CD4-positive, alpha-beta memory T cell (primary cell): Measurements from ENCODE around the gene NDFIP2. TPM values are rescaled to one million over a fixed set of nuclear protein-coding genes. Genes with fewer than 3 reads are reported as not detected.

Experiments
- CTCF ChIA-PET: fragments of 350-600 bp; sonication (Branson Sonifier 250); formaldehyde crosslinking; loops from one replicate; lab custom pipeline; 2021; ENCODE audit warnings: inconsistent platforms; ENCODE audit not compliant: partially characterized antibody; lab: Charles Lee
- POLR2A ChIA-PET: fragments of 350-600 bp; sonication (Branson Sonifier 250); formaldehyde crosslinking; loops from one replicate; lab custom pipeline; 2021; ENCODE audit not compliant: partially characterized antibody; lab: Charles Lee
- DNase-seq, 5 donors: peaks; one replicate each; pipeline versions ENCODE4 v3.0.0 to v3.0.0-alpha.2; 2020 to 2022; ENCODE audit warnings: mixed read lengths in 1 of 5
- H3K27ac ChIP-seq: one replicate; pipeline ENCODE4 v1.7.0; 2013; ENCODE audit warnings: low read depth, low read length
- H3K27me3 ChIP-seq: 2 replicates; pipeline ENCODE4 v1.7.0; 2013; ENCODE audit warnings: mild to moderate bottlenecking, low read length, moderate library complexity; ENCODE audit not compliant: insufficient read depth
- H3K36me3 ChIP-seq: 2 replicates; pipeline ENCODE4 v1.7.0; 2013; ENCODE audit warnings: mild to moderate bottlenecking, low read length, moderate library complexity; ENCODE audit not compliant: insufficient read depth
- H3K4me1 ChIP-seq: 2 replicates; pipeline ENCODE4 v1.7.0; 2013; ENCODE audit warnings: mild to moderate bottlenecking, low read length, moderate library complexity; ENCODE audit not compliant: insufficient read depth
- H3K4me3 ChIP-seq, 2 donors: one replicate each; pipeline ENCODE4 v1.7.0; 2013; ENCODE audit warnings: low read length in 2 of 2, mild to moderate bottlenecking in 1 of 2
- H3K9me3 ChIP-seq, 2 donors: one replicate each; pipeline ENCODE4 v1.7.0; 2013; ENCODE audit warnings: low read length in 2 of 2, control low read depth in 1 of 2; ENCODE audit not compliant: control insufficient read depth in 1 of 2
- H3K27ac Mint-ChIP-seq, 7 donors: one replicate each; pipeline ENCODE4 v1.8.0; 2020 to 2021; ENCODE audit warnings: mixed read lengths in 7 of 7, mild to moderate bottlenecking in 6 of 7, inconsistent platforms in 3 of 7, moderate library complexity in 3 of 7
- H3K27me3 Mint-ChIP-seq, 2 donors: one replicate each; pipeline ENCODE4 v1.8.0; 2020 to 2021; ENCODE audit warnings: mixed read lengths in 2 of 2
- H3K36me3 Mint-ChIP-seq, 2 donors: one replicate each; pipeline ENCODE4 v1.8.0; 2020 to 2021; ENCODE audit warnings: mixed read lengths in 2 of 2, inconsistent platforms in 1 of 2, mild to moderate bottlenecking in 1 of 2
- H3K4me1 Mint-ChIP-seq, 4 donors: one replicate each; pipeline ENCODE4 v1.8.0; 2020 to 2021; ENCODE audit warnings: mixed read lengths in 4 of 4, mild to moderate bottlenecking in 1 of 4
- H3K4me3 Mint-ChIP-seq, 8 donors: one replicate each; pipeline ENCODE4 v1.8.0; 2020 to 2021; ENCODE audit warnings: mixed read lengths in 8 of 8, mild to moderate bottlenecking in 7 of 8, moderate library complexity in 6 of 8, inconsistent platforms in 3 of 8
- H3K9me3 Mint-ChIP-seq, 8 donors: one replicate each; pipeline ENCODE4 v1.8.0; 2020 to 2021; ENCODE audit warnings: mixed read lengths in 8 of 8, mild to moderate bottlenecking in 5 of 8, inconsistent platforms in 3 of 8, moderate library complexity in 1 of 8
- intact Hi-C: fragments of 100-400 bp; cut with micrococcal nuclease; formaldehyde crosslinking; loops from one replicate; pipeline ENCODE4 v1.15.1; 2023
- polyA plus RNA-seq, 2 donors: library from polyadenylated mRNA; unstranded; fragments of 300-500 nt; fragmentation: Illumina TruSeq; gene quantifications; one replicate each; pipeline ENCODE4 v1.2.3, GENCODE V29; 2021
- total RNA-seq, 2 experiments: library from RNA; stranded (reverse); gene quantifications; one replicate each; pipeline ENCODE4 v1.2.3, GENCODE V29; 2021

Gene NDFIP2
- total and polyA plus RNA-seq, 4 experiments from 2014 or later, result 2.7 to 5.2 (median 4.1) TPM

DNA sequence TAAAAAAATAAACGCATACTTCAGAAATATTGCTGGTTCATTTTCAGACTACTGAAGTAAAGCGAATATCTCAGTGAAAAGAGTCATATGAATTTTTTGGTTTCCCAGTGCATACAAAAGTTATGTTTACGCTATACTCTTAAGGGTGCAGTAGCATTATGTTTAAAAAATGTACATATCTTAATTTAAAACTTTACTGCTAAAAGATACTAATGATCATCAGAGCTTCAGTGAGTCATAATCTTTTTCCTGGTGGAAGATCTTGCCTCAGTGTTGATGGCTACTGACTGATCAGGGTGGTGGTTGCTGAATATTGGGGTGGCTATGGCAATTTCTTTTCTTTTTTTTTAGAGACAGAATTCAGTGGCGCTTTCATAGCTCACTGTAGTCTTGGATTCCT is 48.9 kb downstream of the NDFIP2 start:
- Mint-ChIP-seq H3K4me3 (no peak overlapping the region), H3K27me3 (no peaks in the 10 kb centered on the region), H3K9me3 (no peaks in the 10 kb centered on the region), H3K27ac (no peak overlapping the region), H3K36me3 (no peaks in the 10 kb centered on the region), H3K4me1 (peaks cover 2 to 14% (median 7%) of the 10 kb centered on the region in 4 donors)
- Histone ChIP-seq H3K9me3 (no peaks in the 10 kb centered on the region), H3K27me3 (no peaks in the 10 kb centered on the region), H3K36me3 (no peaks in the 10 kb centered on the region), H3K27ac (no peak overlapping the region), H3K4me3 (no peak overlapping the region), H3K4me1 (no peaks in the 10 kb centered on the region)
- no peak for DNase-seq
- intact Hi-C loops, result no loop called here
- POLR2A ChIA-PET, result no interaction called here
- CTCF ChIA-PET, result interaction anchor here (1.0 to 4.6 kb wide), 2 partner anchors 11 to 106 kb away, joined by 3 to 25 read pairs; no protein-coding TSS in a partner anchor

DNA sequence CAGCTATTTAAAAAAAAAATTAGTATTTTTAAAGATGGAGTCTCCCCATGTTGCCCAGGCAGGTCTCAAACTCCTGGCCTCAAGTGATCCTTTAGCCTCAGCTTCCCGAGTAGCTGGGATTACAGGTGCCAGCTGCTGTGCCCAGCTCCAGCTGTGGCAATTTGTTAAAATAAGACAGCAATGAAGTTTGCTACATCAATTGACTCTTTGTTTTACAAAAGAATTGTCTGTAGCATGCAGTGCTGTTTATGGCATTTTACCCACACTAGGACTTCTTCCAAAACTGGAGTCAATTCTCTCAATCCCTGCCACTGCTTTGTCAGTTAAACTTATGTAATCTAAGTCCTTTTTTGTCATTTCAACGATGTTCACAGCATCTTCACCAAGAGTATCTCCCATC is 49.3 kb downstream of the NDFIP2 start:
- no peak for DNase-seq
- Mint-ChIP-seq H3K27me3 (no peaks in the 10 kb centered on the region), H3K27ac (peak overlapping the region in 1 of 7 donors; percentile 12), H3K36me3 (no peaks in the 10 kb centered on the region), H3K4me1 (peaks cover 2 to 14% (median 7%) of the 10 kb centered on the region in 4 donors), H3K9me3 (no peaks in the 10 kb centered on the region), H3K4me3 (no peak overlapping the region)
- Histone ChIP-seq H3K27ac (no peak overlapping the region), H3K4me1 (no peaks in the 10 kb centered on the region), H3K4me3 (no peak overlapping the region), H3K36me3 (no peaks in the 10 kb centered on the region), H3K9me3 (no peaks in the 10 kb centered on the region), H3K27me3 (no peaks in the 10 kb centered on the region)
- ChIA-PET POLR2A (no interaction called here), CTCF (interaction anchor here (1.1 to 4.6 kb wide), 4 partner anchors 10 to 107 kb away, joined by 3 to 25 read pairs (median 4); no protein-coding TSS in a partner anchor)
- intact Hi-C loops, result no loop called here

DNA sequence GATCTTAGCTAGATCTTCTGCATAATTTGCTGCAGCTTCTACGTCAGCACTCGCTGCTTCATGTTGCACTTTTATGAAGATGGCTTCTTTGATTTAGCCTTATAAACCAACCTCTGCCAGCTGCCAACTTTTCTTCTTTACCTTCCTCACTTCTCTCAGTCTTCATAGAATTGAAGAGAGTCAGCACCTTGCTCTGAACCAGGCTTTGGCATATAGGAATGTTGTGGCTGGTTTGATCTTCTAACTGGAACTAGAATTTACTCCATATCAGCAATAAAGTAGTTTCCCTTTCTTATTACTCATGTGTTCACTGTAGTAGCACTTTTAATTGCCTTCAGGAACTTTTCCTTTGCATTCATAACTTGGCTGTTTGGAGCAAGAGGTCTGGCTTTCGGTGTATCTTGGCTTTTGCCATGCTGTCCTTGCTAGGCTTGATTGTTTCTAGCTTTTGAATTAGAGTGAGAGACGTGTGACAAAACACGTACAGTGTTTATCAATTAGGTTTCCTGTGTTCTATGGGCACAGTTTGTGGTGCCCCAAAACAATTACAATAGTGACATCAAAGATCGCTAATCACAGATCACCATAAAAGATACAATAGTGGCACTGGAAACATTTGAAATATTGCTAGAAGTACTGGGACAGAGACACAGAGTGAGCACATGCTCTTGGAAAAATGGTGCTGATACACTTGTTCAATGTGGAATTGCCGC is 50.7 kb downstream of the NDFIP2 start:
- H3K36me3 Mint-ChIP-seq, result no peaks in the 10 kb centered on the region
- H3K4me3 ChIP-seq, result no peak overlapping the region
- peaks cover 2 to 14% (median 7%) of the 10 kb centered on the region in 4 donors for H3K4me1 Mint-ChIP-seq
- no peaks in the 10 kb centered on the region for H3K27me3 ChIP-seq
- H3K4me3 Mint-ChIP-seq, result no peak overlapping the region
- no peak overlapping the region for H3K27ac ChIP-seq
- CTCF ChIA-PET, result interaction anchor here (1.1 to 11.2 kb wide), 5 partner anchors 8 to 108 kb away, joined by 3 to 266 read pairs (median 3); no protein-coding TSS in a partner anchor
- no peaks in the 10 kb centered on the region for H3K4me1 ChIP-seq
- H3K9me3 Mint-ChIP-seq, result no peaks in the 10 kb centered on the region
- POLR2A ChIA-PET, result no interaction called here
- no peaks in the 10 kb centered on the region for H3K9me3 ChIP-seq
- intact Hi-C loops, result no loop called here
- no peak for DNase-seq
- no peaks in the 10 kb centered on the region for H3K27me3 Mint-ChIP-seq
- H3K27ac Mint-ChIP-seq, result no peak overlapping the region
- no peaks in the 10 kb centered on the region for H3K36me3 ChIP-seq

DNA sequence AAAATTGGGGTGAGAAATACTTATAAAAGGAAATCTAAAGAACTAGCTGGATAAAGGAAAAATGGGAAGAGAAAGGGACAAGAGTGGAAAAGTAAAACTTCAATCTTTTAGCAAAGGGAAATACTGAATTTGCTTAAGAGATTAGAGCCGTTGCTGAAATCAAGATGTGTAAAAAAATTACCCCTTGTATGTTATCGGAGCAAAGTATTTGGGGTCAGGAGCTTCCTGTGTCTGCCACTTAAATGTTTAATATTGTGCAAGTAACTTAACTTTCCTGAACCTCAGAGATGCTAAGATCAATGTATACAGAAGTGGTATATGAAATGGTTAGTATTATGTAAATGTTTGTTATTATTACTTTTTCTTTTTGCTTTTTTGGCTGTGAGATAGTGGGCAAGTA is 51.6 kb downstream of the NDFIP2 start:
- ChIA-PET CTCF (interaction anchor here (11.2 kb wide), 1 partner anchor 109 kb away, joined by 266 read pairs; no protein-coding TSS in a partner anchor), POLR2A (no interaction called here)
- Mint-ChIP-seq H3K4me3 (no peak overlapping the region), H3K9me3 (no peaks in the 10 kb centered on the region), H3K4me1 (peaks cover 2 to 14% (median 7%) of the 10 kb centered on the region in 4 donors), H3K27me3 (no peaks in the 10 kb centered on the region), H3K27ac (no peak overlapping the region), H3K36me3 (no peaks in the 10 kb centered on the region)
- no peaks in the 10 kb centered on the region for H3K4me1 ChIP-seq
- DNase-seq, result no peak
- no peak overlapping the region for H3K27ac ChIP-seq
- H3K36me3 ChIP-seq, result no peaks in the 10 kb centered on the region
- H3K27me3 ChIP-seq, result no peaks in the 10 kb centered on the region
- intact Hi-C loops, result no loop called here
- H3K9me3 ChIP-seq, result no peaks in the 10 kb centered on the region
- H3K4me3 ChIP-seq, result no peak overlapping the region

DNA sequence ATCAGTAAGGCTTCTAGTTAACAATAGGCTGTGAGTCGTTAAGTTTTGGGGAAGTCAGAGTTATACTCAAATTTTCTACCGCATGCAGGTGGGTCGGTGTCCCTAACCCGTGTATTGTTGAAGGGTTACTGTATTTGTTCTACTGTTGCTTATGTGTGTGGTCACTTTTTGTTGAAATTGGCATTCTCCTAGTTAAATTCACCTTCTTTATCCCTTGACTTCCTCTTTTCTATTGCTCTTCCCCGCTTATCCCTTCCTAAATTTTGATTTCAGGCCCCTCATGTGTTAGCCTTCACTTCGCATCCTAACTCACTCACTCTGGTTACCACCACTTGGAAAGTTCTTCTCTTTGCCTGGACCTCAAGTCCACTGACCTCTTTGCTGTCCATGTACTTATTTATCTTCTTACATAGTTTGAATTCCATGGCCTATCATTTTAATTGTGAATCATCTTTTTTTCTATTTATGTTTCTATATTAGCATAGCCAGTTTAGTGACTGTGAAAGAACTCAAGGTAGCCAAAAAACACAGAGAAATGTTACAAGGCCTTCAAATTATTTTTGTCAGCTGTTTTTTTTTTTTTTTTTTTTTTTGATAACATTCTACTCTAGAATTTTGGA is 52.9 kb downstream of the NDFIP2 start:
- DNase-seq, result no peak
- no peaks in the 10 kb centered on the region for H3K4me1 ChIP-seq
- H3K4me3 ChIP-seq, result no peak overlapping the region
- Mint-ChIP-seq H3K27me3 (no peaks in the 10 kb centered on the region), H3K4me3 (no peak overlapping the region), H3K27ac (peak overlapping the region in 1 of 7 donors; percentile 1), H3K9me3 (no peaks in the 10 kb centered on the region), H3K4me1 (peaks cover 2 to 14% (median 7%) of the 10 kb centered on the region in 4 donors), H3K36me3 (no peaks in the 10 kb centered on the region)
- H3K27me3 ChIP-seq, result no peaks in the 10 kb centered on the region
- CTCF ChIA-PET, result interaction anchor here (11.2 kb wide), 1 partner anchor 110 kb away, joined by 266 read pairs; no protein-coding TSS in a partner anchor
- intact Hi-C loops, result no loop called here
- H3K27ac ChIP-seq, result no peak overlapping the region
- no peaks in the 10 kb centered on the region for H3K36me3 ChIP-seq
- POLR2A ChIA-PET, result no interaction called here
- H3K9me3 ChIP-seq, result no peaks in the 10 kb centered on the region

DNA sequence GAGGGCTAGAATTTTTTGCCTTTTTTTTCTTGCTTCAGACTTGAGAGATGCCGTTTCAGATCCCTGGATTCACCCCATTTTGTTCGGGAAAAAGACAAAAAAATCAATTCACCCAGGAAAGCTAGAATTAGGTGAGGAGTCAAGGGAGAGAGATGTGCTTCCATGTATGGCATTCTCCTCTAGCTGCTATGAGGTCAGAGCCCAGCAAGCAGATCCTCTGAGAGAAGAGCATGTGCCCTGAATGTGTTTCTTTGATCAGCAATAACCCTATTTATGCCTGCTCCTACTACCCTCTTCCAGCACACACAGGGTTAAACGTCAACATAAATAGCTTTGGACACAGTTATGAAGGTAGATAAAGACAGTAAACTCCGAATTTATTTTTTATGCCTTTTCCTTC is 53.6 kb downstream of the NDFIP2 start:
- peaks cover 3 to 14% (median 7%) of the 10 kb centered on the region in 4 donors for H3K4me1 Mint-ChIP-seq
- peak overlapping the region in 1 of 7 donors; percentile 13 for H3K27ac Mint-ChIP-seq
- Histone ChIP-seq H3K27me3 (no peaks in the 10 kb centered on the region), H3K36me3 (no peaks in the 10 kb centered on the region), H3K4me3 (no peak overlapping the region), H3K9me3 (no peaks in the 10 kb centered on the region), H3K27ac (no peak overlapping the region), H3K4me1 (no peaks in the 10 kb centered on the region)
- CTCF ChIA-PET, result interaction anchor here (11.2 kb wide), 1 partner anchor 111 kb away, joined by 266 read pairs; no protein-coding TSS in a partner anchor
- H3K9me3 Mint-ChIP-seq, result no peaks in the 10 kb centered on the region
- no peak for DNase-seq
- POLR2A ChIA-PET, result no interaction called here
- H3K27me3 Mint-ChIP-seq, result no peaks in the 10 kb centered on the region
- intact Hi-C loops, result no loop called here
- no peak overlapping the region for H3K4me3 Mint-ChIP-seq
- H3K36me3 Mint-ChIP-seq, result no peaks in the 10 kb centered on the region

DNA sequence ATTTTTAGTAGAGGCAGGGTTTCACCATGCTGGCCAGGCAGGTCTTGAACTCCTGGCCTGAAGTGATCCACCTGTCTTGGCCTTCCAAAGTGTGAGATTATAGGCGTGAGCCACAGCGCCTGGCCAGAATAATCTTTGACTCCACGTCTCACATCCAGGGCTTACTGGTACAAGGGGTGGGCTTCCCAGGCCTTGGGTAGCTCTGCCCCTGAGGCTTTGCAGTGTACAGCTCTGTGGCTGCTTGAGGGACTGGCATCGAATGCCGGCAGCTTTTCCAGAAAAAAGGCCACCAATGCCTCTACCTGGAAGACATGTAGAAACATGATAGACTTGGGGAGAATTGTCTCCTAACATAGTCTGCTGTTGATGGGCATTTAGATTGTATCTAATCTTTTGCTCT is 57.8 kb downstream of the NDFIP2 start:
- Mint-ChIP-seq H3K9me3 (no peaks in the 10 kb centered on the region), H3K4me3 (no peak overlapping the region), H3K27ac (peak overlapping the region in 1 of 7 donors; percentile 30), H3K27me3 (no peaks in the 10 kb centered on the region), H3K4me1 (peaks cover 0 to 2% (median 0%) of the 10 kb centered on the region in 4 donors), H3K36me3 (no peaks in the 10 kb centered on the region)
- no peaks in the 10 kb centered on the region for H3K36me3 ChIP-seq
- POLR2A ChIA-PET, result no interaction called here
- H3K9me3 ChIP-seq, result no peaks in the 10 kb centered on the region
- DNase-seq, result no peak
- intact Hi-C loops, result no loop called here
- H3K27me3 ChIP-seq, result no peaks in the 10 kb centered on the region
- H3K4me3 ChIP-seq, result no peak overlapping the region
- no peak overlapping the region for H3K27ac ChIP-seq
- CTCF ChIA-PET, result interaction anchor here (0.8 to 11.2 kb wide), 4 partner anchors 11 to 1401 kb away, joined by 3 to 266 read pairs (median 6); no protein-coding TSS in a partner anchor
- H3K4me1 ChIP-seq, result no peaks in the 10 kb centered on the region
